GM20431 (cell line): ENCODE data around the gene SEMA6A.
"Not testable (repeated sequence)": the region's sequence is repeated elsewhere in the genome, so short reads cannot be mapped to it uniquely, and the experiment has no call there.

ENCODE experiments used
- in situ Hi-C: fragments of 300-500 bp; cut with MseI, MboI; formaldehyde crosslinking; loops from one replicate; pipeline ENCODE4 v1.15.0; 2020; ENCODE audit warnings: low sequenced_read_pairs; ENCODE audit not compliant: unreplicated experiment

SEMA6A gene

GRCh38 chr5:116561658-116562057 lies 13.0 kb downstream of the SEMA6A start:
- in situ Hi-C loops, result loop anchor here (25.0 kb wide), 2 partner anchors 401 to 424 kb away; no protein-coding TSS in a partner anchor

- in situ Hi-C loops, result loop anchor here (25.0 kb wide), 2 partner anchors 403 to 422 kb away; no protein-coding TSS in a partner anchor
Observed at GRCh38 chr5:116559673-116560164, 14.9 kb downstream of the SEMA6A start.

GRCh38 chr5:116559239-116559638 lies 15.4 kb downstream of the SEMA6A start:
- in situ Hi-C loops, result loop anchor here (25.0 kb wide), 2 partner anchors 403 to 422 kb away; no protein-coding TSS in a partner anchor

- in situ Hi-C loops, result loop anchor here (25.0 kb wide), 2 partner anchors 405 to 420 kb away; no protein-coding TSS in a partner anchor
Observed at GRCh38 chr5:116557669-116558271, 16.9 kb downstream of the SEMA6A start.

- in situ Hi-C loops, result loop anchor here (25.0 kb wide), 2 partner anchors 408 to 417 kb away; no protein-coding TSS in a partner anchor
Observed at GRCh38 chr5:116554764-116555163, 19.9 kb downstream of the SEMA6A start.

- in situ Hi-C loops, result loop anchor here (25.0 kb wide), 2 partner anchors 409 to 416 kb away; no protein-coding TSS in a partner anchor
Observed at GRCh38 chr5:116553366-116553765, 21.3 kb downstream of the SEMA6A start.

GRCh38 chr5:116550082-116550481 lies 24.5 kb downstream of the SEMA6A start:
- in situ Hi-C loops, result loop anchor here (25.0 kb wide), 2 partner anchors 412 to 413 kb away; no protein-coding TSS in a partner anchor

- in situ Hi-C loops, result no loop called here
Observed at GRCh38 chr5:116546743-116547124, 27.9 kb downstream of the SEMA6A start.

GRCh38 chr5:116546033-116546742 lies 28.4 kb downstream of the SEMA6A start:
- in situ Hi-C loops, result no loop called here

GRCh38 chr5:116545465-116545864 lies 29.2 kb downstream of the SEMA6A start:
- in situ Hi-C loops, result not testable (repeated sequence)

- in situ Hi-C loops, result no loop called here
Observed at GRCh38 chr5:116544531-116545241, 29.9 kb downstream of the SEMA6A start.

GRCh38 chr5:116543501-116543900 lies 31.1 kb downstream of the SEMA6A start:
- in situ Hi-C loops, result no loop called here

- in situ Hi-C loops, result no loop called here
Observed at GRCh38 chr5:116542619-116543018, 32.0 kb downstream of the SEMA6A start.

- in situ Hi-C loops, result no loop called here
Observed at GRCh38 chr5:116539222-116539621, 35.4 kb downstream of the SEMA6A start.

GRCh38 chr5:116536316-116537083 lies 38.1 kb downstream of the SEMA6A start:
- in situ Hi-C loops, result no loop called here

GRCh38 chr5:116534964-116535651 lies 39.5 kb downstream of the SEMA6A start:
- in situ Hi-C loops, result no loop called here

- in situ Hi-C loops, result no loop called here
Observed at GRCh38 chr5:116532762-116533525, 41.7 kb downstream of the SEMA6A start.

- in situ Hi-C loops, result no loop called here
Observed at GRCh38 chr5:116531635-116532034, 43.0 kb downstream of the SEMA6A start.
